Mesendoderm (in vitro differentiated cells): ENCODE data around the gene TMEM165.

Source experiments
- DNase-seq: peaks from one replicate; pipeline ENCODE4 v3.0.0; 2013
- H2AK5ac ChIP-seq: 2 replicates; pipeline ENCODE4 v1.6.1; 2013; ENCODE audit warnings: low read length, inconsistent platforms
- H2BK120ac ChIP-seq: 2 replicates; pipeline ENCODE4 v1.6.1; 2013; ENCODE audit warnings: low read depth, mild to moderate bottlenecking, low read length, moderate library complexity, mixed read lengths
- H2BK15ac ChIP-seq: replicated peaks from 2 replicates; pipeline ENCODE4 v1.6.1; 2013; ENCODE audit warnings: low read depth, mild to moderate bottlenecking, moderate library complexity
- H2BK5ac ChIP-seq: 2 replicates; pipeline ENCODE4 v1.6.1; 2013; ENCODE audit warnings: low read length, inconsistent platforms
- H3K18ac ChIP-seq: 2 replicates; pipeline ENCODE4 v1.6.1; 2013; ENCODE audit warnings: mild to moderate bottlenecking, low read length, mixed read lengths
- H3K23ac ChIP-seq: one replicate; pipeline ENCODE4 v1.6.1; 2013; ENCODE audit warnings: low read length
- H3K27ac ChIP-seq: 2 replicates; pipeline ENCODE4 v1.5.1; 2013; ENCODE audit warnings: low read depth, mild to moderate bottlenecking, inconsistent platforms, low read length, moderate library complexity
- H3K27me3 ChIP-seq: 2 replicates; pipeline ENCODE4 v1.6.1; 2013; ENCODE audit warnings: low read length, control low read depth, mild to moderate bottlenecking, inconsistent platforms; ENCODE audit not compliant: insufficient read depth, poor library complexity
- H3K36me3 ChIP-seq: 2 replicates; pipeline ENCODE4 v1.6.1; 2013; ENCODE audit warnings: low read length, inconsistent platforms; ENCODE audit not compliant: control insufficient read depth, insufficient read depth
- H3K4ac ChIP-seq: one replicate; pipeline ENCODE4 v1.6.1; 2013; ENCODE audit warnings: low read depth, mild to moderate bottlenecking, low read length, moderate library complexity
- H3K4me1 ChIP-seq: 2 replicates; pipeline ENCODE4 v1.6.1; 2013; ENCODE audit warnings: low read depth, low read length, inconsistent platforms; ENCODE audit not compliant: control insufficient read depth
- H3K4me2 ChIP-seq: 2 replicates; pipeline ENCODE4 v1.6.1; 2013; ENCODE audit warnings: low read length
- H3K4me3 ChIP-seq: 2 replicates; pipeline ENCODE4 v1.5.1; 2013; ENCODE audit warnings: mild to moderate bottlenecking, low read length
- H3K56ac ChIP-seq: one replicate; pipeline ENCODE4 v1.6.1; 2013; ENCODE audit warnings: low read length
- H3K79me1 ChIP-seq: 2 replicates; pipeline ENCODE4 v1.6.1; 2013; ENCODE audit warnings: low read length, inconsistent platforms
- H3K79me2 ChIP-seq: 2 replicates; pipeline ENCODE4 v1.6.1; 2013; ENCODE audit warnings: mild to moderate bottlenecking, low read length; ENCODE audit not compliant: control insufficient read depth, insufficient read depth
- H3K9ac ChIP-seq: 2 replicates; pipeline ENCODE4 v1.6.1; 2013; ENCODE audit warnings: low read length, inconsistent platforms
- H4K5ac ChIP-seq: one replicate; pipeline ENCODE4 v1.6.1; 2013; ENCODE audit warnings: low read length
- H4K8ac ChIP-seq: one replicate; pipeline ENCODE4 v1.6.1; 2013; ENCODE audit warnings: low read depth, mild to moderate bottlenecking, control low read depth, low read length, moderate library complexity
- WGBS: extraction: QIAGEN DNeasy Blood & Tissue Kit; methylation state at CpG from one replicate; pipeline ENCODE4 v1.1.7; 2013; ENCODE audit warnings: low lambda C conversion rate, missing lambda C conversion rate; ENCODE audit not compliant: insufficient coverage; ENCODE audit errors: extremely low coverage; 5-methylcytosine and 5-hydroxymethylcytosine counted together

Gene TMEM165

GRCh38 chr4:55364691-55365344, 30.9 kb upstream of the TMEM165 start:
- no peaks in the 10 kb centered on the region for H3K79me2 ChIP-seq
- no peak overlapping the region for H3K56ac ChIP-seq
- H3K18ac ChIP-seq = peak overlapping the region; percentile 26
- H3K79me1 ChIP-seq = no peaks in the 10 kb centered on the region
- peaks cover 4% of the 10 kb centered on the region for H3K4me1 ChIP-seq
- no peak overlapping the region for H2BK5ac ChIP-seq
- no peak overlapping the region for H3K27ac ChIP-seq
- no peak overlapping the region for H3K4me3 ChIP-seq
- no peaks in the 10 kb centered on the region for H3K36me3 ChIP-seq
- WGBS = no CpG with 5 or more reads among the region's 9 CpGs
- DNase-seq = peak; percentile 35
- H4K8ac ChIP-seq = no peak overlapping the region
- no peaks in the 10 kb centered on the region for H3K27me3 ChIP-seq
- no peak overlapping the region for H3K4ac ChIP-seq
- H2AK5ac ChIP-seq = no peak overlapping the region
- no peak overlapping the region for H3K23ac ChIP-seq
- no peak overlapping the region for H3K9ac ChIP-seq
- no peak overlapping the region for H3K4me2 ChIP-seq
- no peak overlapping the region for H4K5ac ChIP-seq
- no peak overlapping the region for H2BK120ac ChIP-seq
- no peak overlapping the region for H2BK15ac ChIP-seq

GRCh38 chr4:55365345-55365728, 30.4 kb upstream of the TMEM165 start:
- Histone ChIP-seq H3K4me3 (no peak overlapping the region), H3K27me3 (no peaks in the 10 kb centered on the region), H3K9ac (no peak overlapping the region), H2AK5ac (no peak overlapping the region), H4K5ac (no peak overlapping the region), H2BK120ac (no peak overlapping the region), H3K79me1 (no peaks in the 10 kb centered on the region), H3K4me2 (no peak overlapping the region), H3K27ac (no peak overlapping the region), H3K23ac (no peak overlapping the region), H3K36me3 (no peaks in the 10 kb centered on the region), H3K4me1 (peaks cover 4% of the 10 kb centered on the region), H3K4ac (no peak overlapping the region), H3K56ac (no peak overlapping the region), H3K79me2 (no peaks in the 10 kb centered on the region), H2BK5ac (no peak overlapping the region), H4K8ac (no peak overlapping the region), H2BK15ac (no peak overlapping the region), H3K18ac (peak overlapping the region; percentile 26)
- WGBS = no CpG with 5 or more reads among the region's 7 CpGs
- no peak for DNase-seq

- no peaks in the 10 kb centered on the region for H3K36me3 ChIP-seq
- no peaks in the 10 kb centered on the region for H3K79me2 ChIP-seq
- no CpG with 5 or more reads among the region's 7 CpGs for WGBS
These were observed 29.1 kb upstream of the TMEM165 start for GRCh38 chr4:55366621-55367020.

GRCh38 chr4:55367084-55367722, 28.6 kb upstream of the TMEM165 start:
- H3K27ac ChIP-seq = no peak overlapping the region
- no peak overlapping the region for H2BK120ac ChIP-seq
- H3K18ac ChIP-seq = no peak overlapping the region
- no peak overlapping the region for H2BK5ac ChIP-seq
- H4K8ac ChIP-seq = no peak overlapping the region
- no peak overlapping the region for H3K4me3 ChIP-seq
- no peak overlapping the region for H3K4me2 ChIP-seq
- no CpG with 5 or more reads among the region's 6 CpGs for WGBS
- H3K23ac ChIP-seq = no peak overlapping the region
- no peaks in the 10 kb centered on the region for H3K79me1 ChIP-seq
- no peak overlapping the region for H2AK5ac ChIP-seq
- no peak overlapping the region for H3K56ac ChIP-seq
- H3K36me3 ChIP-seq = no peaks in the 10 kb centered on the region
- DNase-seq = no peak
- no peak overlapping the region for H4K5ac ChIP-seq
- no peak overlapping the region for H3K9ac ChIP-seq
- H3K4me1 ChIP-seq = peaks cover 4% of the 10 kb centered on the region
- H3K27me3 ChIP-seq = no peaks in the 10 kb centered on the region
- no peaks in the 10 kb centered on the region for H3K79me2 ChIP-seq
- no peak overlapping the region for H3K4ac ChIP-seq
- no peak overlapping the region for H2BK15ac ChIP-seq

More at GRCh38 chr4:55366621-55367020, 29.1 kb upstream of the TMEM165 start:
- H3K4me1 ChIP-seq = peaks cover 4% of the 10 kb centered on the region
- H3K23ac ChIP-seq = no peak overlapping the region
- H3K4me2 ChIP-seq = no peak overlapping the region
- H3K9ac ChIP-seq = no peak overlapping the region
- H3K27ac ChIP-seq = no peak overlapping the region
- H2BK15ac ChIP-seq = no peak overlapping the region
- H3K27me3 ChIP-seq = no peaks in the 10 kb centered on the region
- H3K4me3 ChIP-seq = no peak overlapping the region
- no peaks in the 10 kb centered on the region for H3K79me1 ChIP-seq
- H4K5ac ChIP-seq = no peak overlapping the region
- H3K18ac ChIP-seq = no peak overlapping the region
- no peak for DNase-seq
- no peak overlapping the region for H4K8ac ChIP-seq
- H2AK5ac ChIP-seq = no peak overlapping the region
- no peak overlapping the region for H3K56ac ChIP-seq
- no peak overlapping the region for H2BK5ac ChIP-seq
- H3K4ac ChIP-seq = no peak overlapping the region
- no peak overlapping the region for H2BK120ac ChIP-seq

- Histone ChIP-seq H3K36me3 (no peaks in the 10 kb centered on the region), H3K79me2 (no peaks in the 10 kb centered on the region), H3K4ac (no peak overlapping the region), H3K56ac (no peak overlapping the region), H2BK15ac (no peak overlapping the region), H3K18ac (no peak overlapping the region), H3K27ac (no peak overlapping the region), H3K4me3 (no peak overlapping the region), H2AK5ac (no peak overlapping the region), H3K4me2 (no peak overlapping the region), H2BK120ac (no peak overlapping the region), H3K79me1 (no peaks in the 10 kb centered on the region), H3K23ac (no peak overlapping the region), H3K4me1 (peaks cover 3% of the 10 kb centered on the region), H3K9ac (no peak overlapping the region), H3K27me3 (no peaks in the 10 kb centered on the region), H2BK5ac (no peak overlapping the region), H4K8ac (no peak overlapping the region), H4K5ac (no peak overlapping the region)
- WGBS = no CpG with 5 or more reads among the region's 2 CpGs
- no peak for DNase-seq
These were observed 25.8 kb upstream of the TMEM165 start for GRCh38 chr4:55369968-55370367.

GRCh38 chr4:55372259-55372658, 23.5 kb upstream of the TMEM165 start:
- no CpG with 5 or more reads among the region's 7 CpGs for WGBS
- Histone ChIP-seq H4K5ac (no peak overlapping the region), H3K4me3 (no peak overlapping the region)

More at GRCh38 chr4:55372259-55372658, 23.5 kb upstream of the TMEM165 start:
- Histone ChIP-seq H3K4me1 (no peaks in the 10 kb centered on the region), H3K79me1 (no peaks in the 10 kb centered on the region), H2BK120ac (no peak overlapping the region), H3K18ac (no peak overlapping the region), H3K4me2 (no peak overlapping the region), H3K27me3 (no peaks in the 10 kb centered on the region), H3K27ac (no peak overlapping the region), H3K79me2 (no peaks in the 10 kb centered on the region), H2AK5ac (no peak overlapping the region), H2BK5ac (no peak overlapping the region), H3K23ac (no peak overlapping the region), H3K4ac (no peak overlapping the region), H3K56ac (no peak overlapping the region), H4K8ac (no peak overlapping the region), H3K9ac (no peak overlapping the region), H3K36me3 (no peaks in the 10 kb centered on the region), H2BK15ac (no peak overlapping the region)
- no peak for DNase-seq
